Lower leg skin (tissue), 4 donors: Measurements from ENCODE around the gene FAM169A. TPM values are rescaled to one million over a fixed set of nuclear protein-coding genes. Genes with fewer than 3 reads are reported as not detected.
A peak's percentile ranks its signal among the peaks of the same experiment; 100 is the strongest.

Experiments used
- DNase-seq, 2 donors: peaks; one replicate each; pipeline ENCODE4 v3.0.0-alpha.2; 2019; ENCODE audit warnings: low spot score in 2 of 2
- H3K4me3 ChIP-seq: fragments of 200-600 bp; sonication (generic); 2 replicates; pipeline ENCODE4 v1.5.1; 2017; ENCODE audit warnings: mild to moderate bottlenecking, low read depth; ENCODE audit not compliant: poor library complexity, severe bottlenecking
- CTCF ChIP-seq, 3 donors: fragments of 450-650 bp; IDR thresholded peaks; one replicate each; pipeline ENCODE4 v1.5.1; 2016; ENCODE audit warnings: antibody characterized with exemption in 3 of 3, mild to moderate bottlenecking in 3 of 3, moderate library complexity in 2 of 3
- POLR2A ChIP-seq, 2 donors: fragments of 450-650 bp; IDR thresholded peaks; one replicate each; pipeline ENCODE4 v1.6.1; 2016 to 2017; ENCODE audit warnings: antibody characterized with exemption in 2 of 2, mild to moderate bottlenecking in 1 of 2, moderate library complexity in 1 of 2
- WGBS, 2 donors: methylation state at CpG; one replicate each; pipeline ENCODE4 v1.1.5; 2018; 5-methylcytosine and 5-hydroxymethylcytosine counted together
- intact Hi-C: fragments of 100-400 bp; cut with DNase I; formaldehyde crosslinking; loops from one replicate; pipeline ENCODE4 v1.15.0; 2023; ENCODE audit warnings: low total_unique reads
- total RNA-seq, 4 donors: library from RNA; depleted of rRNA; stranded (reverse); fragments of >200 nt; gene quantifications; one replicate each; pipeline ENCODE4 v1.1.0, GENCODE V29; 2016

FAM169A gene
- total RNA-seq, 4 donors from 2014 or later = 0.08 to 2.9 (median 0.85) TPM

DNA sequence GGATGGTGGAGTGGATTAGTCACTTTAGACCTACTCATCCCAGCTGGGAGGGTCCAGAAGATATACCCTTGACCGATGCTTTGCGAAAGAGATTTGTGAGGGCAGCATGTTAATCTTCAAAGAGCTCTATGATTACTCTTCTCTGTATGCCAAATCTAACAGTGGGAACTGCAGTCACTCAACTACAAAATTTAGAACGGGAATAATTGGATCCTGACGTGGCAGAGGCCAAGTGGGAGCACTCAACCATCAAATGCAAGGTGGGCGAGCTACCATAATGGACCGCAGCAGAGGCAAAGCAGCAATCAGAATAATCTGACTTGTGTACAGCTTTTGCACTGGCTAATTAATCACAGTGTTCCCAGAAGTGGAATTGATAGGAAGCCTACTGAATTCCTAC, 78.8 kb downstream of the FAM169A start:
- intact Hi-C loops = no loop called here
- WGBS, 2 donors = 95 to 96% methylated on average over 6 of the region's 6 CpGs

DNA sequence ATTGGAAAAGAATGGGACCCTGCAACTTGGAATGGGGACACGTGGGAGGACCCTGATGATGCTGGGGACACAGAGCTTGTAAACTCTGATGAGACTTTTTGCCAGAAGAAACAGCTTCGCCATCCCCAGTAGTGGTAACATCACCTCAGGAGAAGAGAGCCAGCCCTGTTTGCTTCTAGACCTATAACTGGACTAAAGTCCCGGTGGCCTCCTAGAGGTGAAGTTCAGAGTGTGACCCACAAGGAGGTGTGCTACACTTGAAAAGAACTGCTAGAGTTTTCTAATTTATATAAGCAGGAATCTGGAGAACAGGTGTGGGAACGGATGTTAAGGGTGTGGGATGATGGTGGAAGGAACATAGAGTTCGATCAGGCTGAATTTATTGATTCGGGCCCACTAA, 79.3 kb downstream of the FAM169A start:
- TF ChIP-seq CTCF (IDR thresholded peaks at IDR 0.05) = no peak
- TF ChIP-seq POLR2A (IDR thresholded peaks at IDR 0.05) = no peak
- no peak for DNase-seq
- intact Hi-C loops = no loop called here
- H3K4me3 ChIP-seq = no peak overlapping the region
- 95 to 96% methylated on average over 6 of the region's 6 CpGs for WGBS, 2 donors

More for the DNA sequence above, 78.8 kb downstream of the FAM169A start:
- no peak for TF ChIP-seq CTCF (IDR thresholded peaks at IDR 0.05)
- no peak for TF ChIP-seq POLR2A (IDR thresholded peaks at IDR 0.05)
- H3K4me3 ChIP-seq = no peak overlapping the region
- no peak for DNase-seq

DNA sequence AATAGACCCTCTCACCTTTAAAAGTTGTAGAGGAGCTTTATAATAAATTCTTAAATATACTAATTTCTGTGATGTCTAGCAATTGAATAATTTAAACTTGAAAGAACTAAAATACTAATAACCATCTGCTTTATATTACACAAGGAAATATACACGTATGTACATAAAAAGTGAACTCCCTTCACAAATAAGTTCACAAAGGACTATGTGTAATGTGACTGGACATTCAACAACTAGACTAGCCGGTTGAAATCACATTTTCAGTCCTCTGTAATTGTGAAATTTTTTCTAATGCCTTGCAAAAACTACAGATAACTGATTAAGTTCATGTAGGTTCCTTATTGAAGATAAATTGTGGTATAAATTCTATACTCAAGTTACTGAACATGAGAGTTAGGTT, 87.6 kb downstream of the FAM169A start:
- H3K4me3 ChIP-seq = no peak overlapping the region
- intact Hi-C loops = no loop called here
- WGBS, 2 donors = 75 to 81% methylated on average over 2 of the region's 2 CpGs
- no peak for DNase-seq
- no peak for TF ChIP-seq POLR2A (IDR thresholded peaks at IDR 0.05)
- no peak for TF ChIP-seq CTCF (IDR thresholded peaks at IDR 0.05)

- intact Hi-C loops = no loop called here
- TF ChIP-seq CTCF (IDR thresholded peaks at IDR 0.05) = no peak
- no peak for TF ChIP-seq POLR2A (IDR thresholded peaks at IDR 0.05)
- no peak for DNase-seq
- WGBS, 2 donors = 59 to 76% methylated on average over 7 of the region's 7 CpGs
- H3K4me3 ChIP-seq = no peak overlapping the region
Observed at GRCh38 chr5:74772359-74772758, 93.8 kb downstream of the FAM169A start.

- intact Hi-C loops = no loop called here
- TF ChIP-seq CTCF (IDR thresholded peaks at IDR 0.05) (no peak), POLR2A (IDR thresholded peaks at IDR 0.05) (no peak)
- peak in 1 of 2 donors; percentile 19 for DNase-seq
- H3K4me3 ChIP-seq = peak overlapping the region; percentile 97
- 0% methylated on average over 9 of the region's 9 CpGs for WGBS, 2 donors
Observed at GRCh38 chr5:74767579-74767913, 98.6 kb downstream of the FAM169A start.

GRCh38 chr5:74766849-74767578, 99.2 kb downstream of the FAM169A start, which contains the start of the genes GFM2 and NSA2:
Gene GFM2, minus strand, starts transcription at chr5:74767117. Its CDS starts 3,375 bp downstream, at chr5:74763742.
Gene NSA2, plus strand, starts transcription at chr5:74767249. Its CDS starts 112 bp downstream, at chr5:74767361.
- intact Hi-C loops = no loop called here
- peak; percentile 92 to 98 for DNase-seq
- TF ChIP-seq POLR2A (IDR thresholded peaks at IDR 0.05) (no peak), CTCF (IDR thresholded peaks at IDR 0.05) (no peak)
- H3K4me3 ChIP-seq = peak within 1 kb of the TSS; percentile 97
- WGBS, 2 donors = 0% methylated on average over 53 to 54 of the region's 54 CpGs
